ENCODE data around the gene ANGPTL1.

ANGPTL1 gene

DNA sequence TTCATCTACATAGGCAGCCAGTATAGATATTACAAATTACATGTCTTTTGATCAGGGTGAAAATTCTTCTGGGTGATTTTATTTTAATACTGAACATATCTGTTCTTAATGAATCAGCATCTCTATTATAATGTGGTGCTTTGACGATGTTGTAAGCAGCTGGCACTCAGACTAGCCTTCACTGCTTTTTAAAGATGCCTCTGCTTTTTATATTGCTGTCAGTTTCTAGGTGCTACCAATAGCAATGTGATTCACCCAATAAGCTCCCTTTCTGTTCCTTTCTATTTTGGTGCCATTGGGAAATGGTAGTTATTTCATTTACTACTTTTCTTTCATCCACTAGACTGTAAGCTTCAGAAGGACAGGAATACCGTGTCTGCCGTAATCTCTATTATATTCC lies 11.1 kb upstream of the ANGPTL1 start:
- peak; percentile 94 for FAIRE-seq
- no peak for TF ChIP-seq CTCF (IDR thresholded peaks at IDR 0.05; ENCODE audit: insufficient read depth, missing control alignments)
- no peak for DNase-seq (ENCODE audit: insufficient read length, low spot score)

DNA sequence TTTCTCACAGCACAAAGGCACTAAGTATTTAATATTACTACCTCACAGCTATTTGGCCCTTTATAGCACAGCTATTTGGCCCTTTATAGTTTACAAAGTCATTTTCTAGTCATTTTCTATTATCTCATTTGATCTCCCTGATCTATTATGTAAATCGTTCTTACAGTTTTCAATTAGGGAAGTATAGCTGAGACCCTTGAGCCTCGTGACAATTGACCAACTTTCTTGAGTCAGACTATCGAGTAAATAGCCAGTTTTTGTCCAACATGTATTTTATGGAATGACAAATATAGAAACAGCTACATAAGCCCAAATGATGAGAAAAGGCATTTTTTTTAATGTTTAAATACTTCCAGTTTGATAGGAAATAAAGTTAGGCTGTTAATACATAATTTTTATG lies 7.0 kb upstream of the ANGPTL1 start:
- DNase-seq (ENCODE audit: insufficient read length, low spot score): no peak
- FAIRE-seq: no peak
- TF ChIP-seq CTCF (IDR thresholded peaks at IDR 0.05; ENCODE audit: insufficient read depth, missing control alignments): no peak

DNA sequence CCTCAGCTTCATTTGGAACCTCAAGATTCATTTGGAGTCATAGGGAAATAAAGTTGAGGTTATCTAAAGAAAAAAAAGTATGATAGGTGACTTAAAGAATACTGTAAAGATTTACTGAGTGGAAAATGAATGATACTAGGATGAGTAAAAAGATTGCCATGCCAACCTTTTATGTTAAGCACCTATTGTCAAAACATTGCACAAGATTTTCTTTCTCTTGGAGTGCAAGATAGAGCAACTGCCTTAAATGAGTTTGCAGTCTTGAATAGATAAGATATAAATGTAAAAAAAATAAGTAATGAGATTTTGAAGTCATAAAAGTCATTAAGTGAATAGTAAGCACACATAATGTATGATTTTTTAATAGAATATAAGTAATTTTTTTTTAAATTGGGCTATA lies 5.1 kb upstream of the ANGPTL1 start:
- no peak for DNase-seq (ENCODE audit: insufficient read length, low spot score)
- FAIRE-seq: peak; percentile 35
- TF ChIP-seq CTCF (IDR thresholded peaks at IDR 0.05; ENCODE audit: insufficient read depth, missing control alignments): no peak

DNA sequence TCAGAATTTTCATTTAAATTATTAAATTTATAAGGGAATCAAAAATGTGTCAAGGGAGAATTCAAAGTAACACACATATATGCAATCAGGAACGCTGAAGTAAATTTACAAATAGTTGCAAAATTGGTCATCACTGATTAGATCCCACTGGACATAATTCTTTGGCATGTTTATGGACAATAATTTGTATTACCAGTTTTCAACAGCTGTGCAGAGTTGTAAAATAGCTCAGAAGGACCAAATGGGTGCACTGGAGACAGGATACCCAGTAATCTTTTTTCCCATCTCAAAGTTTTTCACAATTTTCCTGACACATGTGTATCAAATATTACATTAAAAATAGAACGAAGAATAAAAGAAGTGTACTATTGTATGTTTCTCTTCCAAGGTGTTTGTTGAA lies 4.1 kb upstream of the ANGPTL1 start:
- FAIRE-seq (no peak), DNase-seq (ENCODE audit: insufficient read length, low spot score) (no peak)
- TF ChIP-seq CTCF (IDR thresholded peaks at IDR 0.05; ENCODE audit: insufficient read depth, missing control alignments): no peak

GRCh38 chr1:178871551-178872320 lies 859 bp upstream of the ANGPTL1 start:
- no peak for DNase-seq (ENCODE audit: insufficient read length, low spot score)
- FAIRE-seq: peak; percentile 96
- no peak for TF ChIP-seq CTCF (IDR thresholded peaks at IDR 0.05; ENCODE audit: insufficient read depth, missing control alignments)

GRCh38 chr1:178870221-178870620 lies 656 bp downstream of the ANGPTL1 start:
- DNase-seq (ENCODE audit: insufficient read length, low spot score) (no peak), FAIRE-seq (peak; percentile 92)
- TF ChIP-seq CTCF (IDR thresholded peaks at IDR 0.05; ENCODE audit: insufficient read depth, missing control alignments): no peak

- FAIRE-seq (peak; percentile 90), DNase-seq (ENCODE audit: insufficient read length, low spot score) (no peak)
- TF ChIP-seq CTCF (IDR thresholded peaks at IDR 0.05; ENCODE audit: insufficient read depth, missing control alignments): no peak
These were observed 1.7 kb downstream of the ANGPTL1 start for GRCh38 chr1:178869119-178869697.

Data from D721Med (cell line).